NCI-H774 (cell line): ENCODE data around the gene METRN.
A peak's percentile ranks its signal among the peaks of the same experiment; 100 is the strongest.
"Not testable (repeated sequence)": the region's sequence is repeated elsewhere in the genome, so short reads cannot be mapped to it uniquely, and the experiment has no call there.

ENCODE experiments used
- DNase-seq: peaks from one replicate; lab custom pipeline; 2025; lab: John Stamatoyannopoulos, UW

METRN gene

DNA sequence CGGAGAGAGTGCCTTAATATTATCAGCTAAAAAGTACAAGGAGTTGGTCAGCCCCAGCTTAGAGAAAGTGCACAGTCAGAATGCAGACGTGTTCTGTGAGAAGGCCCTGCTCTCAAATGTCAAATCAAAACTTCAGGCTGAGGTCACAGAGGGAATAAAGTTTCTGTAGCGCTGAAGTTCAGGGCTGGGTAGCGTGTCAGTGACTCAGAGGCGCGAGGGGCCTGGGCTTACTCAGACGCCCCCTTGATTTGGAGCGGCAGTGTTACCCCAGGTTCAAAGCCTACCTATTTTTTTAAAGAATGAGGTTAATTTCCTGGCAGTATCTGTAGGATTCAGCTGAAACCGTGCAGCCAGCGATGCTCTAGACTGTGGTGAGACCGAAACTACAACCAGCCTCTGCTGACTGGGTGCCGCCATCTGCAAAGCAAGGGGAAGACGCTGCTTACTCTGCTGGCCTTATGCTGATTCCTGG, 21.1 kb downstream of the METRN start:
- no peak for DNase-seq

DNA sequence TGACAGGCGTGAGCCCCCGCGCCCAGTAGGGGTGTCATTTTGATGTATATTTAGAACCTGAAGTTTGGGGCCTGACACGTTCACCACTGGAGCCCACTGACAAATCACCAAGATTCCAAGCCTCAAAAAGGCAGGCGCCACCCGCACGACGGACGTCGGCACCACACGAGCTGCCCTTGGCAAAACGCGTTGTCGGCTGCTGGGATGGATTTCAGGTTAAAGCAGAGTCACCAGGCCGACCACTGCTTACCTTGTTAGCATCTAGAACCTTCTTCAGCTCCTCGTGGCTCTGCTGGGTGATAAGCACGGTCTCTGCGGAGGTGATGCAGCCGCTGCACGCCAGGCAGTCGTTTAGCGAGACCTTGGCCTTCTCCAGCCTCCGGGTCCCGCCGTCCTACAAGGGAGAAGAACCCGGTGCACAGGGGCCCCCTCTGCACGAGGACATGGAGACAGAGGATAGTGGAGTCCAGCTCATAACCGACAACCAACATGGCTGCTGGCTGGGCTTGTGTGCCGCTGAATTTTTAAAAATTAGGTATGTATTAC, 22.1 kb downstream of the METRN start:
- no peak for DNase-seq

DNA sequence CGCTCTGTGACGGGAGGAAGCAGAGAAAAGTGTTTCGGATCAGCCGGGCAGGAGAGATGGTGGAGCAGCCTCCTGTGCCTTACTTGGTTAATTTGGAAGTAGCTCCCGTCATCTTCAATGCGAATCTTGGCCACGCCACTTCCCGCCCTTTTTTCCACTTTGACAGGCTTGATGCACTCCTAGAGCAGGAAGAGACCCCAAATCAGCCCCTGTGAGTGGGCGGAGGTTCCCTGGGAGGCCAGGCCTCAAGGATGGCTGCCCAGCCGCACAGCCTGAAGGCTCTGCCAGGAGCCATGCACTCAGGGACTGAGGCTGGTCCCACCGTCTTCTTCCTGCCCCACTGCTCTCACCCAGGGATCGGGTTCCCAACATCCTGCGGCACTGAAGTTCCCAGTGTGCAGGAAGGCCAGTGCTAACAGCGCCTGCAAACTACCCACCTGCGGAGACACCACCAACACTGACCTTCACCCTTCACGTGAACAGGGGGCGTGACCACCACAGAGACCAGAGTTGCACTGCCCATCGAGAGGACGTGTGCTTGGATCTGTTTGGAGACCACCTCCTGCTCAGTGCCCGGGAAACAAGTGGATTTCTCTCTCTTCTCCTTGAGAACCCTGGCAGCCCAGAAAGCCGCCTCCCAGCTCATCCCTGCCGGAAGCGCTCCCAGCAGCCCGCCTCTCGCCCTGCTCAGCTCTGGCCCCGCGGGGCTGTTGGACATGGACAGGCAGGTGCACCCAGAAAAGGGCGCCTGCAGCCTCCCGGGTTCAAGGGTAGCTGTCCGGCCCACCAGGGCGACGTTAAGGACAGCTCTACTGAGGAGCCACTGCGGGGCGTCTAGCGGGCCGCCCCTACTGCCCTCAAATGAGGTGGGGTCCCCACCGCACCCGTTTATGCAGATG, 24.9 kb downstream of the METRN start:
- DNase-seq = no peak

DNA sequence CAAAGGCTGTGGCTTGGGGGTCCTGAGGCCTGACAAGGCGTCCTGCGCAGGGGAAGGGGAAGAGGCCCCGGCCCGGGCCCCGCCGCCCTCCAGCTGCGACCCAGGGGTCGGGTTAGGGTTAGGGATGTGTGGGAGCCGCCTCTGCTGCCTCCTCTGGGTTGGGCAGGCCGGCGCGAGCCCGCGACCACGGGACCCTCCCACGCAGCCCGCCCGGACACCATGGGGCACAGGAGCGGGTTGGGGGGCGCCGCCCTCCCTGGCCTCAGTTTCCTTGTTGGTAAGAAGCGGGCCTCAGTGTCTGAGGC, 25.5 kb downstream of the METRN start:
- DNase-seq = no peak

DNA sequence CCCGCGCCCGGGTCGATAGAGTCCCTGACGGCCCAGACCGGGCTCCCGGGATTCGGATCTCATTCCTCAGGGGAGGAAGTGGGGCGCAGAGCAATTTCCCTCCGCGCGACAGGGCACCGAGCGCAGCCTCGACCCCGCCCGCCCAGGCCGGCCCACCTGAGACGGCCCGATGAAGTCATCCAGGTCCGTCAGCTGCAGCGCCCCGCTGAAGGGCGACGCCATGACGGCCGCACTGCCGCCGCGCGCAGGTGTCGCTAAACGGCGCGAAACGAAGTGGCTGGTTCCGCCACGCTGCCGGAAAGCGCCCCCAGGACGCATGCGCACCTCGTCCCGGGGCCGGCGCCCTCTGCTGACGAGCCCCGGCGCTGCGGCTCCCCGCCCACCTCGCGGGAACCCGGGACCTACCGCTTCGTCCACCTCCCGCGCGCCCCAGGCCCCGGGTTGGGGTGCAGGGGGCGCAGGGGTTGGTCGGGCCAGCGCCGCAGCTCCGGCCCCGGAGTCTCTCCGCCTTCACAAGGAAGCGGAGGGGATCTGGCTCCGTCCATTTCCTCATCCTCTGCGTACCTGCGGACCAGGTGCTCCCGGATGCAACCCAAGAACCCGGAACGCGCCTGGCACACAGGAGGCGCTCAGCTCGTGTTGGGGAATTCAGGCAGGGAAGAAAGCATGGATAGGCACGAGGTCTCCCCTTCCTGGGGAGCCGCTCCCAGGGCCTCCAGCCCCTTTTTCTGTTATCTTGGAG, 26.0 kb downstream of the METRN start, which contains the start of gene CIAO3:
Gene CIAO3, minus strand, starts transcription at position 234 of the 742 bp plus-strand sequence. Its CDS starts 12 bp downstream, at position 222.
- DNase-seq = peak; percentile 72

DNA sequence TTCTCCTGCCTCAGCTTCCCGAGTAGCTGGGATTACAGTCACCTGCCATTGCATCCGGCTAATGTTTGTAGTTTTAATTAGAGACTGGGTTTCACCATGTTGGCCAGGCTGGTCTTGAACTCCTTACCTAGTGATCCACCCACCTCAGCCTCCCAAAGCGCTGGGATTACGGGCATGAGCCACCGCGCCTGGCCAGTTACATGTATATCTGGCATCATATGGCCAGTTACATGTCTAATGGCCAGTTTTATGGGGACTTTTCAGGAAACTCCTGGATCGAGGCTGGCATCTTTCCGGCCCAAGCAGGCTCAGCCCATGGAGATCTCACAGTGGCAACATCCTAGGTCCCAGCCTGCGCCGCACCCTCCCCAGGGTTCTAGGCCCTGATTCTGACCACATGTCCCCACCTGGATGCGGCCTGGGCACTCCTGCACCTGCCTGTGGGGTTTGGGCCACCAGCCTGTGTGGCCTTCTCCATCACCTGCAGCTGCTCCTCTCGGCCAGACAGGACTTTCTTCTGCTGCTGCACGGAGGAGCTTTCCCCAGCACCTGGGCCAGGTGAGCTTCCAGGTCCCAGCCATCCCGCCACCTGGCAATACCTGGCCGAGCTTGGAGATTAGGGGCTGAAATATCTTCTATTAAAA, 27.2 kb downstream of the METRN start:
- no peak for DNase-seq

DNA sequence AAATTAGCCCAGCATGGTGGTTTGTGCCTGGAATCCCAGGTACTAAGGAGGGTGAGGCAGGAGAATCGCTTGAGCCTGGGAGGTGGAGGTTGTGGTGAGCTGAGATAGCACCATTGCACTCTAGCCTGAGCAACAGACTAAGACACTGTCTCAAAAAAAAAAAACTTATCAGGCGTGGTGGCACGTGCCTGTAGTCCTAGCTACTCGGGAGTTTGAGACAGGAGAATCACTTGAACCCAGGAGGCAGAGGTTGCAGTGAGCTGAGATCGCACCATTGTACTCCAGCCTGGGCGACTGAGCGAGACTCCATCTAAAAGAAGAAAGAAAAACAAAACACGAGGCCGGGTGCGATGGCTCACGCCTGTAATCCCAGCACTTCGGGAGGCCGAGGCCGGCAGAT, 28.0 kb downstream of the METRN start:
- DNase-seq = not testable (repeated sequence)

DNA sequence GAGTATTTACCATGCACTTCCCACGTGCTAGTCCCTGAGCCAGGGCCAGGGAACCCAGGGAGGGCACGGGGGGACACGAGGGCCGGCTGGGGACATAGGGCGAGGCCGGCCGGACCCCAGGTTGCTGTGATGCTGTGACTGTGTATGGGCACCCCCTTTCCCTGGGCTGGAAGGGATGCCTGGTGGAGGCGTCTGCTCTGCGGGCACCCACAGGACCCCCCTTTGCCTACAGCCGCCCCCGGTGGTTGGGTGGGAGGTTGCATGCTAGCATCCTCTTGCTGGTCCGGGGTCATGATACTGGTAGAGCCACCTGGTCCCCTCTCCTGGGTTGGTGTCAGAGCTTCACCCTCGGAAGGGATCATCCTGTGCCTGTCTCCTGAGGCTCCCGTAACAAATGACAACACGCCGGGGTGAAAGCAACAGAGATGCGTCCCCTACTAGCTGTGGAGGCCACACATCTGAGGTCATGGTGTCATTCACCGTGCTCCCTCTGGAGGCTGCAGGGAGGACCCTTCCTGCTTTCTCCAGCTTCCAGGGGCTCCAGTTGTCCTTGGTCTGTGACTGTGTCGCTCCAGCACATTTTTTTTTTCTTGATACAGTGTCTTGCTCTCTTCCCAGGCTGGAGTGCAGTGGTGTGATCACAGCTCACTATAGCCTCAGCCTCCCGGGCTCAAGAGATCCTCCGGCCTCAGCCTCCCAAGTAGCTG, 29.0 kb downstream of the METRN start:
- no peak for DNase-seq

DNA sequence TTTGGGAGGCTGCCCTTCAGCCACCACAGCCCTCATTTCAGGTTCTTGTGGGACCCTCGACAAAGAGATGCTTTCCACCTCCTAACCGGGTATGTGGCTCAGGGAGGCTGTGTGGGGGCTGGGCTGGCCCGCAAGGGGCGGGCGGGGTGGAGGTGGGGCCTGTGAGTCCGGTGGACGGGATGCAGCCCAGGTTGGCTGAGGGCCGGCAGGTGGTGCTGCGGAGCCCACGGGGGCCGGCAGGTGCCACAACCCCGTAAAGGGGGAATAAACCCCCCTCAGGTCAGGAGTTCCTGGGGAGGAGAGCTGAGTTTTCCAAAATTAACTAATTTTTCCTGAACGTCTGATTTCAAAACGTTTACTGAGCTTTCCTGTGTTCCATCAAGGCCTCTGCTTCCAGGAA, 30.8 kb downstream of the METRN start:
- no peak for DNase-seq

DNA sequence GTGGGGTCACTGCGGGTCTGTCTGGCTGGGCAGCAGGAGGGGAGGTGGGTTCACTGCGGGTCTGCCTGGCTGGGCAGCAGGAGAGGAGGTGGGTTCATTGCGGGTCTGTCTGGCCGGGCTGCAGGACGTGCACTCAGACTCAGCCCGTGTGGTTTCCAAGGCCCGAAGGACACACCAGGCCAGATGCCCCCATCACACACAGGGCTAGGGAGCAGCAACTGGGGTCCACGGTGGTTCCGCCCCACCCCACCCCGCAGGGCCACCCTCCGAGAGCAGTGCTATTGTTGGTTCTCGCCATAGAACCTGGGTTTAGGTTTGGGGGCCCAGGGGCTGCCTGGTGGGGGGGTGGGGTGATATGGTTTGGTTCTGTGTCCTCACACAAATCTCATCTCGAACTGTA, 31.7 kb downstream of the METRN start:
- no peak for DNase-seq

DNA sequence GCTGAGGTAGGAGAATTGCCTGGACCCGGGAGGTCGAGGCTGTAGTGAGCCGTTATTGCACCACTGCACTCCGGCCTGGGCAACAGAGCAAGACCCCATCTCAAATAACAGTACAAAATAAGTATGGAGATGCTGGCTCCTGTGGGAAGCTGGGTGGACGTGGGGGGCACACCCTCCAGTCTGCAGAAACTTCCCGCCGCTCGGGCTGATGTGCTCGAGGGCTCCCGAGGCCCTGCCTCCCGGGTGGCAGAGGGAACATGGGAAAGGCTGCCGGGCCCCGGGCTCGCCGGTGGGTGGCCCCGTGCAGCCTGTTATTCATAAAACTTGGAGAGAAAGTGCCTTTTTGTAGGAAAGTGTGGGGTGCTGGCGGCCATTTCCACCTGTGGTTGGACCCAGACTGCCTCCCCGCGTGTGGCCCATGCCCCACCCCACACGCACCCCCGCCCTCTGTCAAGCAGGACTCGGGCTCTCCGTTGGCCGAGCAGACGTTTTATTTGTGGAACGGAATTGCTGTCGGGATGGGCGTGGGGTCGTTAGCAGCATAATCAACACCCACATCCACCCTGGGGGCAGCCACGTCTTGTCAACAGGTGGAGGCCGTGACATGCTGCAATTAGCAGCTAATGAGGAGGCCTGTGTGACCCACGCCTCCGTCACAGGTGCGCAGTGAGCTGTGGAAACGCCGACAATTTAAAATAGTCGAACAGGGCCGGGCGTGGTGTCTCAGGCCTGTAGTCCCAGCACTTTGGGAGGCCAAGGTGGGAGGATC, 33.2 kb downstream of the METRN start:
- no peak for DNase-seq

DNA sequence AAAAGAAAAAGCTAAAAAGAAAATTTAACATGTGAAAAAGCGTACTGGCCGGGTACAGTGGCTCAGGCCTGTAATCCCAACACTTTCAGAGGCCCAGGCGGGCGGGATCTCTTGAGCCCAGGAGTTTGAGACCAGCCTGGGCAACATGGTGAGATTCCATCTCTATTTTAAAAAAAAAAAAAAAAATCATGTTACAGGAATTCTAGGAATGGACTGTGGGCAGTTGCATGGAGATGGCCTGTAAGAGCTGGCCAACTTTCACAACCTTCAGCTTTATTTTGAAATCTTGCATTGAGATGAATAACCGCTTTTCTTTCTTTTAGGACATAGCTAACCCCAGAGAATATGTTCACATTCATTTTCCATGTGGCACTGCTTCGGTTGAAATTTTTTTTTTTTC, 34.1 kb downstream of the METRN start:
- no peak for DNase-seq

DNA sequence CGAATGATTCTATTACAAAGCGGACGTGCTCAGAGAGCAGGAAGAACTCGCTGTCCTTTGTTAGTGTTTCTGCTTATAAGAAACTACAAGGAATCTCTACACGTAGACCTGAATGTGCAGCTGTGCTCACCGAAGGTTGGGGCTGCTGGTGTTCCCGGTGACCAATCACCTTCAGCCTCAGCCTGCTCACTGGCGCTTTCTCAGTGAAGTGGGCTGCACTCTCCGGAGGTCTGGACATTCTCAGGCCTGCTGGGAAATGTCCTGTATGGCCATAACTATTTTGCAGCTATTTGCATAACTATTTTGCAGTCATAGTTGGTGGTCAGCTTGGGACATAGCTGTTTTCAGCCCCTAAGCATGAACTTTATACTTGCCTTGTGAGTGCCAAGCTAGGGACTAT, 35.6 kb downstream of the METRN start:
- no peak for DNase-seq

DNA sequence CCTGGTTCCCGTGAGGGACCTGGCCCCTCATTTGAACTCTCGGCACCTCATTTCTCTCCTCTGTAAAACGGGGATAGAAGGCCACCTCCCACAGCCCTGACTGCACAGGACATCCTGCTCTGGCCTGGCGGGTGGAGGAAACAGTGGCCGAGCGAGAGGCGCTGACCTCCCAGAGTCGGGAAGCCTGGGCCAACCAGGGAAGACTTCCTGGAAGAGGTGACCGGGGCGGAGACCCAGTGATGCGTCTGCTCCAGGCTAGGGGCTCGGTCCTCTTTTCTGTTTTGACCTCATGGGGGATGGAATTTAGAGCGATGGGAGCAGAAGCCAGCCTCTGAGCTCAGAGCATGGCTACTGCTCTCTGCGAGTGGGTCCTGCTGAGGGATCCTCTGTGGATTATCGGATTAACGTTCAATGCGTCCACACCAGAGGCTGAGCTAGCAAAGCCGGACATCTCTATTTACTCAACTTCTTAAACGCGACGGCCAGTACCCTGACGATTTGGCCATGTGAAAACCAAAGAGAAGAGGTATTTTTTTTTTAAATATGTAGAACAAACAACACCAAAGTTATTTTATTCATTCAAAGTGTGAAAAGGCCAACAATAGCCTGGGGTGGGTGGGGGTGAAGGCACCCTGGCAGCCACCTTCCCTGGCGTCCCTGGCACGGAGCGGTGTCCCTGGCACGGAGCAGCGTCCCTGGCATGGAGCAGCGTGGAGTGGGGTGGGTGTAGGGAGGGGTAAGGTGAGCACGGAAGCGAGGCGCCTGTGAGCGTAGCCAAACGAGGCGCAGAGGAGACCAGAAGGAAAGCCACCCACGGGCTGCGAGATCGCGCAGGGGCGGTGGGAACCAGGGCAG, 36.5 kb downstream of the METRN start:
- no peak for DNase-seq

DNA sequence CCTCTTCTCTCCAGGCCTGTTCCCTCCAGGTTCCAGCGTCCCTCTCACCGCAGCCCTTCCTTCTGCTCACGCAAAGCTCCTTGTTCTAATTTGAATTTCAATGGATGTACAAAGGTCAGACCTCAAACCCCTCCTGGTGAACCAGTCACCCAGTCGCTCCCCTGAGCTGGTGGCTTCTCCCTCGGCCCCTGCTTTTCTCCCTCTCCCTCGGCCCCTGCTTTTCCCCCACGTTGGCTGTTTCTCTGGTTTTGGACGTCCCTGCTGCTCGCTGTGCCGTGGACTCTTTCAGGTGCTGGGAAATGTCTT, 37.0 kb downstream of the METRN start:
- DNase-seq = no peak

DNA sequence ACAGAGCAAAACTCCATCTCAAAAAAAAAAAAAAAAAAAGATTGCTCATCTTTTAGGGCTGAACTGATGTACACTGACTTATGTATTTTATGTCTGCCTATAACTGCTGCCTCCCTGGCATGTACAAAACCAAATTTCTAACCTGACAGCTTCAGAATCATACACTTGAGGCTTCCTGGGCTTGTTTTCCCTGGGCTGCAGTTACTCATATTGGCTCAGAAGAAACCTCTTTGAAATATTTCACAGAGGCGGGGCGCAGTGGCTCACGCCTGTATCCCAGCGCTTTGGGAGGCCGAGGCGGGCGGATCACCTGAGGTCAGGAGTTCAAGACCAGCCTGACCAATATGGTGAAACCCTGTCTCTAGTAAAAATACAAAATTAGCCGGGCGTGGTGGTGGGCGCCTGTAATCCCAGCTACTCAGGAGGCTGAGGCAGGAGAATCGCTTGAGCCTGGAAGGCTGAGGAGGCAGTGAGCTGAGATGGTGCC, 39.2 kb downstream of the METRN start:
- DNase-seq = not testable (repeated sequence)

DNA sequence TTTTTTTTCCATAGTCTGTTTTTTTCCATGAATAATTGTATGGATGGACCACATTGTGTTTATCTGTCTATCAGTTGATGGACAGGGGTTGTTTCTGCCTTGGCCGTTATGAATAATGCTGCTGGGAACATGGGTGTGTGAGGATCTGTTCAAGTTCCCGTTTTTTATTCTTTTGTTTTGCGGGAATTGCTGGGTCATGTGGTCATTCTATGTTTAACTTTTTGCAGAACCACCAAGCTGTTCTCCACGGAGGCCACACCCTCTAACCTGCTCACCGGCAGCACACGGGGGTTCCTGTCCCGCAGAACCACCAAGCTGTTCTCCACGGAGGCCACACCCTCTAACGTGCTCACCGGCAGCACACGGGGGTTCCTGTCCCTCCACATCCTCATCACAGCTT, 39.7 kb downstream of the METRN start:
- DNase-seq = no peak

DNA sequence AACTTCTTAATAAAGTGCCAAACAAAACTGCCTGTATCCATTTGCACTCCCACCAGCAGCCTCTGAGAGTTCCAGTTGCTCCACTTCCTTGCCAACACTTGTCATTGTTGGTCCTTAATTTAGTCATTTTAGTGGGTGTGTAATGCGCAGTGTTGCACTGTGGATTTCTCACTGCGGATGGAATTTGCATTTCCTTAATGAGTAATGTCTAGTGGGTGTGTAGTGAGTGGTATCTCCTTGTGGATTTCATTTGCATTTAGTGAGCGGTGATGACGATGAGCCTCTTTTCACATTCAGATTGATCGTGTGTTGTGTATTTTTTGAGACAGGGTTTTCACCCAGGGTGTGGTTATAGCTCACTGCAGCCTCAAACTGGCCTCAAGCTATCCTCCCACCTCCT, 41.5 kb downstream of the METRN start:
- DNase-seq = no peak

DNA sequence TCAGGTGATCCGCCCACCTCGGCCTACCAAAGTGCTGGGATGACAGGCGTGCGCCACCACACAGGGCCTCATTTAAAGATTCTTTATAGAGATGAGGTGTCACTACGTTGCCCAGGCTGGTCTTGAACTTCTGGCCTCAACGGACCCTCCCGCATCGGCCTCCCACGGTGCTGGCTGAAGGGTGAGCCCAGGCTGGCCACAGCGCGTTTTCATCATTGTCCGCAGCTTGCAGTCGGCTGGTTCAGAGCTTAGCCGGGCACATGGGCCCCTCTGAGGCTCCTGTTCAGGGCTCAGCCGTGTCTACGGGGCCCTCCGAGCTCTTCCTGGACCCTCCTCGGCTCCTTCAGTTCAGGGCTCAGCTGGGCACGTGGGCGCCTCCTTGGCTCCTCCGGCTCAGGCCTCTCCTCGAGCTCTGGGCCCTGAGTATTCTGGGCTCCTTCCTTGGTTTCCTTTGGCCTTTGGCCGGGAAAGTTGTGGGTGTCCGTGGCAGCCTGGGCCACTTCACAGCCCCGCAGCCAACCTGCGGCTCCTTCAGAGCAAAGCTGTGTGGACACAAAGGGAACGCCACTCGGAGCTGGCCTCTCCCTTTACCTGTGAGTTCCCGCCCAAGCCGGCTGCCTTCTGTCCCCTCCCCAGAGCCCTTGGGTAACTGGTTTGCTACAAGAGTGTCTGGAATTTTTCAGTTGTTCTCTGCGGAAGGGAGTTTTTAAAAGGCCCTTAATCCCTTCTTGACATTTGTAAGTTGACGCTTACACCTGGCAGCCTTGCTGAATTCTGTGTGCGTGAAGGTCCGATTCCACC, 44.4 kb downstream of the METRN start:
- no peak for DNase-seq
